Measurements from ENCODE around the gene TSPAN11. TPM values are rescaled to one million over a fixed set of nuclear protein-coding genes. Genes with fewer than 3 reads are reported as not detected.

The TSPAN11 gene
- total and polyA plus RNA-seq, 7 experiments from 2014 or later = not detected

GRCh38 chr12:30909349-30910037 is 17.1 kb upstream of the TSPAN11 start:
- H3K4me1 ChIP-seq (ENCODE audit: control insufficient read depth in 2 of 2, insufficient read depth in 2 of 2, low read length in 2 of 2) = no peaks in the 10 kb centered on the region
- POLR2A ChIA-PET = no interaction called here
- H3K27ac Mint-ChIP-seq = no peak overlapping the region
- H3K4me3 Mint-ChIP-seq = no peak overlapping the region
- H3K9me3 ChIP-seq (ENCODE audit: control insufficient read depth in 2 of 3, low read length in 3 of 3) = no peaks in the 10 kb centered on the region
- no peak for ATAC-seq
- no peaks in the 10 kb centered on the region for H3K36me3 Mint-ChIP-seq
- no peak overlapping the region for H3K4me3 ChIP-seq (ENCODE audit: low read length)
- H3K4me1 Mint-ChIP-seq = no peaks in the 10 kb centered on the region
- H3K9me3 Mint-ChIP-seq = peaks cover 0 to 2% (median 0%) of the 10 kb centered on the region in 11 donors
- intact Hi-C loops (cut with micrococcal nuclease) = no loop called here
- no peak overlapping the region for H3K27ac ChIP-seq (ENCODE audit: low read depth, low read length)
- H3K27me3 ChIP-seq (ENCODE audit: control insufficient read depth in 2 of 2, insufficient read depth in 2 of 2, low read length in 2 of 2) = no peaks in the 10 kb centered on the region
- H3K36me3 ChIP-seq (ENCODE audit: control insufficient read depth in 2 of 3, insufficient read depth in 3 of 3, low read length in 3 of 3) = no peaks in the 10 kb centered on the region
- peaks cover 0 to 15% (median 9%) of the 10 kb centered on the region in 5 donors for H3K27me3 Mint-ChIP-seq
- CTCF ChIA-PET = no interaction called here
- no peak for DNase-seq

- POLR2A ChIA-PET = no interaction called here
- intact Hi-C loops (cut with micrococcal nuclease) = no loop called here
- Mint-ChIP-seq H3K4me3 (no peak overlapping the region), H3K9me3 (peaks cover 0 to 2% (median 0%) of the 10 kb centered on the region in 11 donors), H3K27ac (no peak overlapping the region), H3K4me1 (no peaks in the 10 kb centered on the region), H3K27me3 (peaks cover 0 to 15% (median 9%) of the 10 kb centered on the region in 5 donors), H3K36me3 (no peaks in the 10 kb centered on the region)
- no peak for ATAC-seq
- no peak overlapping the region for H3K4me3 ChIP-seq (ENCODE audit: low read length)
- H3K27me3 ChIP-seq (ENCODE audit: control insufficient read depth in 2 of 2, insufficient read depth in 2 of 2, low read length in 2 of 2) = no peaks in the 10 kb centered on the region
- DNase-seq = no peak
- no peak overlapping the region for H3K27ac ChIP-seq (ENCODE audit: low read depth, low read length)
- CTCF ChIA-PET = no interaction called here
- H3K36me3 ChIP-seq (ENCODE audit: control insufficient read depth in 2 of 3, insufficient read depth in 3 of 3, low read length in 3 of 3) = no peaks in the 10 kb centered on the region
- no peaks in the 10 kb centered on the region for H3K4me1 ChIP-seq (ENCODE audit: control insufficient read depth in 2 of 2, insufficient read depth in 2 of 2, low read length in 2 of 2)
- no peaks in the 10 kb centered on the region for H3K9me3 ChIP-seq (ENCODE audit: control insufficient read depth in 2 of 3, low read length in 3 of 3)
Measured at GRCh38 chr12:30910038-30910350, 16.6 kb upstream of the TSPAN11 start.

- intact Hi-C loops (cut with micrococcal nuclease) = no loop called here
- ATAC-seq = no peak
- H3K9me3 Mint-ChIP-seq = peaks cover 0 to 2% (median 0%) of the 10 kb centered on the region in 11 donors
- H3K36me3 Mint-ChIP-seq = no peaks in the 10 kb centered on the region
- H3K27me3 Mint-ChIP-seq = peaks cover 0 to 15% (median 9%) of the 10 kb centered on the region in 5 donors
- H3K4me1 ChIP-seq (ENCODE audit: control insufficient read depth in 2 of 2, insufficient read depth in 2 of 2, low read length in 2 of 2) = no peaks in the 10 kb centered on the region
- H3K27ac ChIP-seq (ENCODE audit: low read depth, low read length) = no peak overlapping the region
- no peaks in the 10 kb centered on the region for H3K36me3 ChIP-seq (ENCODE audit: control insufficient read depth in 2 of 3, insufficient read depth in 3 of 3, low read length in 3 of 3)
- H3K9me3 ChIP-seq (ENCODE audit: control insufficient read depth in 2 of 3, low read length in 3 of 3) = no peaks in the 10 kb centered on the region
- no peaks in the 10 kb centered on the region for H3K27me3 ChIP-seq (ENCODE audit: control insufficient read depth in 2 of 2, insufficient read depth in 2 of 2, low read length in 2 of 2)
- ChIA-PET CTCF (no interaction called here), POLR2A (no interaction called here)
- H3K4me1 Mint-ChIP-seq = no peaks in the 10 kb centered on the region
- H3K4me3 Mint-ChIP-seq = no peak overlapping the region
- H3K4me3 ChIP-seq (ENCODE audit: low read length) = no peak overlapping the region
- no peak overlapping the region for H3K27ac Mint-ChIP-seq
- no peak for DNase-seq
Measured at GRCh38 chr12:30911207-30911606, 15.3 kb upstream of the TSPAN11 start.

- H3K36me3 ChIP-seq (ENCODE audit: control insufficient read depth in 2 of 3, insufficient read depth in 3 of 3, low read length in 3 of 3) = no peaks in the 10 kb centered on the region
- Mint-ChIP-seq H3K27ac (no peak overlapping the region), H3K4me3 (no peak overlapping the region), H3K4me1 (no peaks in the 10 kb centered on the region), H3K27me3 (peaks cover 0 to 21% (median 11%) of the 10 kb centered on the region in 5 donors), H3K36me3 (no peaks in the 10 kb centered on the region), H3K9me3 (peaks cover 0 to 3% (median 0%) of the 10 kb centered on the region in 11 donors)
- DNase-seq (no peak), ATAC-seq (no peak)
- no peaks in the 10 kb centered on the region for H3K4me1 ChIP-seq (ENCODE audit: control insufficient read depth in 2 of 2, insufficient read depth in 2 of 2, low read length in 2 of 2)
- no peaks in the 10 kb centered on the region for H3K9me3 ChIP-seq (ENCODE audit: control insufficient read depth in 2 of 3, low read length in 3 of 3)
- no peak overlapping the region for H3K4me3 ChIP-seq (ENCODE audit: low read length)
- ChIA-PET POLR2A (no interaction called here), CTCF (no interaction called here)
- H3K27ac ChIP-seq (ENCODE audit: low read depth, low read length) = no peak overlapping the region
- H3K27me3 ChIP-seq (ENCODE audit: control insufficient read depth in 2 of 2, insufficient read depth in 2 of 2, low read length in 2 of 2) = no peaks in the 10 kb centered on the region
- intact Hi-C loops (cut with micrococcal nuclease) = no loop called here
Measured at GRCh38 chr12:30913323-30913722, 13.2 kb upstream of the TSPAN11 start.

GRCh38 chr12:30914986-30915591 is 11.5 kb upstream of the TSPAN11 start:
- no peaks in the 10 kb centered on the region for H3K36me3 Mint-ChIP-seq
- no peaks in the 10 kb centered on the region for H3K36me3 ChIP-seq (ENCODE audit: control insufficient read depth in 2 of 3, insufficient read depth in 3 of 3, low read length in 3 of 3)
- intact Hi-C loops (cut with micrococcal nuclease) = no loop called here
- no peak for ATAC-seq
- no peak overlapping the region for H3K27ac Mint-ChIP-seq
- no peaks in the 10 kb centered on the region for H3K4me1 ChIP-seq (ENCODE audit: control insufficient read depth in 2 of 2, insufficient read depth in 2 of 2, low read length in 2 of 2)
- H3K9me3 ChIP-seq (ENCODE audit: control insufficient read depth in 2 of 3, low read length in 3 of 3) = no peaks in the 10 kb centered on the region
- POLR2A ChIA-PET = no interaction called here
- H3K4me3 Mint-ChIP-seq = no peak overlapping the region
- no peak overlapping the region for H3K27ac ChIP-seq (ENCODE audit: low read depth, low read length)
- H3K27me3 Mint-ChIP-seq = peaks cover 4 to 16% (median 4%) of the 10 kb centered on the region in 5 donors
- no peak overlapping the region for H3K4me3 ChIP-seq (ENCODE audit: low read length)
- H3K27me3 ChIP-seq (ENCODE audit: control insufficient read depth in 2 of 2, insufficient read depth in 2 of 2, low read length in 2 of 2) = no peaks in the 10 kb centered on the region
- CTCF ChIA-PET = no interaction called here
- no peak for DNase-seq
- H3K9me3 Mint-ChIP-seq = peaks cover 0 to 3% (median 0%) of the 10 kb centered on the region in 11 donors
- H3K4me1 Mint-ChIP-seq = no peaks in the 10 kb centered on the region

GRCh38 chr12:30923057-30923456 is 3.5 kb upstream of the TSPAN11 start:
- H3K27ac Mint-ChIP-seq = no peak overlapping the region
- H3K4me3 Mint-ChIP-seq = no peak overlapping the region
- intact Hi-C loops (cut with micrococcal nuclease) = no loop called here
- H3K27ac ChIP-seq (ENCODE audit: low read depth, low read length) = no peak overlapping the region
- DNase-seq (no peak), ATAC-seq (no peak)
- H3K27me3 Mint-ChIP-seq = peaks cover 33 to 47% (median 36%) of the 10 kb centered on the region in 5 donors
- H3K9me3 Mint-ChIP-seq = peaks cover 0 to 3% (median 0%) of the 10 kb centered on the region in 11 donors
- H3K27me3 ChIP-seq (ENCODE audit: control insufficient read depth in 2 of 2, insufficient read depth in 2 of 2, low read length in 2 of 2) = peaks cover 0 to 5% of the 10 kb centered on the region in 2 donors
- no peaks in the 10 kb centered on the region for H3K9me3 ChIP-seq (ENCODE audit: control insufficient read depth in 2 of 3, low read length in 3 of 3)
- H3K4me3 ChIP-seq (ENCODE audit: low read length) = no peak overlapping the region
- no peaks in the 10 kb centered on the region for H3K4me1 ChIP-seq (ENCODE audit: control insufficient read depth in 2 of 2, insufficient read depth in 2 of 2, low read length in 2 of 2)
- H3K4me1 Mint-ChIP-seq = no peaks in the 10 kb centered on the region
- ChIA-PET CTCF (no interaction called here), POLR2A (no interaction called here)
- H3K36me3 ChIP-seq (ENCODE audit: control insufficient read depth in 2 of 3, insufficient read depth in 3 of 3, low read length in 3 of 3) = no peaks in the 10 kb centered on the region
- no peaks in the 10 kb centered on the region for H3K36me3 Mint-ChIP-seq

- no peaks in the 10 kb centered on the region for H3K4me1 ChIP-seq (ENCODE audit: control insufficient read depth in 2 of 2, insufficient read depth in 2 of 2, low read length in 2 of 2)
- intact Hi-C loops (cut with micrococcal nuclease) = no loop called here
- Mint-ChIP-seq H3K4me3 (peak overlapping the region in 1 of 10 donors; percentile 25), H3K27me3 (peaks cover 47 to 61% (median 53%) of the 10 kb centered on the region in 5 donors), H3K36me3 (no peaks in the 10 kb centered on the region), H3K9me3 (peaks cover 0 to 3% (median 0%) of the 10 kb centered on the region in 11 donors), H3K4me1 (no peaks in the 10 kb centered on the region), H3K27ac (no peak overlapping the region)
- H3K36me3 ChIP-seq (ENCODE audit: control insufficient read depth in 2 of 3, insufficient read depth in 3 of 3, low read length in 3 of 3) = no peaks in the 10 kb centered on the region
- no peak overlapping the region for H3K4me3 ChIP-seq (ENCODE audit: low read length)
- DNase-seq (no peak), ATAC-seq (no peak)
- H3K27me3 ChIP-seq (ENCODE audit: control insufficient read depth in 2 of 2, insufficient read depth in 2 of 2, low read length in 2 of 2) = peaks cover 0 to 5% of the 10 kb centered on the region in 2 donors
- H3K27ac ChIP-seq (ENCODE audit: low read depth, low read length) = no peak overlapping the region
- ChIA-PET POLR2A (no interaction called here), CTCF (no interaction called here)
- H3K9me3 ChIP-seq (ENCODE audit: control insufficient read depth in 2 of 3, low read length in 3 of 3) = no peaks in the 10 kb centered on the region
Measured at GRCh38 chr12:30925607-30926242, 823 bp upstream of the TSPAN11 start.

Measured in naive thymus-derived CD4-positive, alpha-beta T cell (primary cell).